ENCODE data around the gene OLFM2.
A peak's percentile ranks its signal among the peaks of the same experiment; 100 is the strongest.
"Not testable (repeated sequence)": the region's sequence is repeated elsewhere in the genome, so short reads cannot be mapped to it uniquely, and the experiment has no call there.

Gene OLFM2

GRCh38 chr19:9834726-9835506 lies 101.4 kb downstream of the OLFM2 start, which contains the start of gene PIN1:
Gene PIN1, plus strand, starts transcription at chr19:9835318. Its CDS starts 27 bp downstream, at chr19:9835345.
- peak; percentile 99 for DNase-seq (ENCODE audit: low read depth in 1 of 2, low spot score in 1 of 2)

GRCh38 chr19:9834307-9834725 lies 102.0 kb downstream of the OLFM2 start:
- DNase-seq (ENCODE audit: low read depth in 1 of 2, low spot score in 1 of 2), result no peak

GRCh38 chr19:9828551-9829063 lies 107.7 kb downstream of the OLFM2 start:
- no peak for DNase-seq (ENCODE audit: low read depth in 1 of 2, low spot score in 1 of 2)

GRCh38 chr19:9827289-9828238 lies 108.8 kb downstream of the OLFM2 start, which contains the start of gene UBL5:
Gene UBL5, plus strand, starts transcription at chr19:9827918. Its CDS starts 420 bp downstream, at chr19:9828338.
- DNase-seq (ENCODE audit: low read depth in 1 of 2, low spot score in 1 of 2), result peak; percentile 79 to 81

- no peak for DNase-seq (ENCODE audit: low read depth in 1 of 2, low spot score in 1 of 2)
Observed at GRCh38 chr19:9823816-9824215, 112.5 kb downstream of the OLFM2 start.

GRCh38 chr19:9820034-9820433 lies 116.3 kb downstream of the OLFM2 start:
- DNase-seq (ENCODE audit: low read depth in 1 of 2, low spot score in 1 of 2), result not testable (repeated sequence)

GRCh38 chr19:9819596-9819909 lies 116.8 kb downstream of the OLFM2 start:
- DNase-seq (ENCODE audit: low read depth in 1 of 2, low spot score in 1 of 2), result no peak

- peak; percentile 100 for DNase-seq (ENCODE audit: low read depth in 1 of 2, low spot score in 1 of 2)
Observed at GRCh38 chr19:9818734-9819595, 117.3 kb downstream of the OLFM2 start, which contains the start of gene FBXL12. Gene FBXL12, minus strand, starts transcription at chr19:9819079. Its CDS starts 266 bp downstream, at chr19:9818813.

GRCh38 chr19:9818175-9818733 lies 118.1 kb downstream of the OLFM2 start:
- DNase-seq (ENCODE audit: low read depth in 1 of 2, low spot score in 1 of 2), result no peak

GRCh38 chr19:9811139-9811538 lies 125.2 kb downstream of the OLFM2 start:
- DNase-seq (ENCODE audit: low read depth in 1 of 2, low spot score in 1 of 2), result no peak

GRCh38 chr19:9808855-9809824 lies 127.2 kb downstream of the OLFM2 start:
- DNase-seq (ENCODE audit: low read depth in 1 of 2, low spot score in 1 of 2), result no peak

GRCh38 chr19:9806803-9807202 lies 129.5 kb downstream of the OLFM2 start:
- DNase-seq (ENCODE audit: low read depth in 1 of 2, low spot score in 1 of 2), result no peak
